NOMO-1 treated with dmso at 0.1 percent for 144 hours (cell line): ENCODE measurements around the gene OGDH.

Experiments used
- DNase-seq: peaks from one replicate; lab custom pipeline; 2025; ENCODE audit not compliant: unreplicated experiment; lab: John Stamatoyannopoulos, UW

OGDH gene

DNA sequence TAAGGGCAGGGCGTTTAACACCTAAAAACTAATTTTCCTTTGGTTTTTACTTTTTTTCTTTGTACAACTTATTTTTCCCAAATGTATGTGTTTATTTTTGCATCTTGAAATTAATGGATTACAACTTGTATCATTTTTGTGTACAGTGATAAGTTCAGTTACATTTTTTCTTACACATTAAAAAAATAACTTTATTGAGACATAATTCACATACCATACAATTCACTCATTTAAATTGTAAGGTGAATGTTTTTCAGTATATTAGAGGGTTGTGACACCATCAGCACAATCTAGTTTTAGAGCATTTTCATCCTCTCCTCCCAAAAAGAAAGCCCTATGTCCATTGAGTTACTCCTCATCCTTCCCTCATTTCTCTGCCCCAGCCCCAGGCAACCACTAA is 11.6 kb downstream of the OGDH start:
- DNase-seq: no peak

GRCh38 chr7:44618753-44619152 is 12.3 kb downstream of the OGDH start:
- no peak for DNase-seq

DNA sequence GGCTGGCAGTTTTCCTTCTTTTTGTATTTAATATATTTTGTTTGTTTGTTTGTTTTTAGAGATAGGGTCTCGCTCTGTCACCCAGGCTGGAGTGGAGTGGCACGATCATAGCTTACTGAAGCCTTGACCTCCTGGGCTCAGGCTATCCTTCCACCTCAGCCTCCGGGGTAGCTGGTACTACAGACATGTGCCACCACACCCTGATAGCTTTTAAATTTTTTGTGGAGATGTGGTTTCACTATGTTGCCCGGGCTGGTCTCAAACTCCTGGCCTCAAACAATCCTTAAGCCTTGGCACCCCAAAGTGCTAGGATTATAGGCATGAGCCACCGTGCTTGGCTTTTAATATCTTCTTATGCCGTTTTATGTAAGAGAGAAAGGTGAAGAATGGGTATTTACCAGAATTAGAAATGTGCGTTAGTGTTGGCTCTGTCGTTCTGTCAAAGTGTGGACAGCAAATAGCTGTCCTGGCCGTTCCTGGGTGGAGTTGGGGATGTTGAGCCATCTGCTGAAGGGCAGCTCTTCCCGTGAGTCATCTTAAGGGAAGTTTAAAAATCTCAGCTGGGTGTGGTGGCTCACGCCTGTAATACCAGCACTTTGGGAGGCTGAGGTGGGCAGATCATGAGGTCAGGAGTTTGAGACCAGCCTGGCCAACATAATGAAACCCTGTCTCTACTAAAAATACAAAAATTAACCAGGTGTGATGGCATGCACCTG is 14.8 kb downstream of the OGDH start:
- DNase-seq: no peak

GRCh38 chr7:44621750-44622103 is 15.3 kb downstream of the OGDH start:
- DNase-seq: no peak

- DNase-seq: no peak
These were observed 16.1 kb downstream of the OGDH start for GRCh38 chr7:44622342-44623151.

GRCh38 chr7:44624318-44624717 is 17.9 kb downstream of the OGDH start:
- no peak for DNase-seq

GRCh38 chr7:44625526-44626471 is 19.4 kb downstream of the OGDH start:
- no peak for DNase-seq

- DNase-seq: no peak
These were observed 20.2 kb downstream of the OGDH start for GRCh38 chr7:44626620-44627019.

DNA sequence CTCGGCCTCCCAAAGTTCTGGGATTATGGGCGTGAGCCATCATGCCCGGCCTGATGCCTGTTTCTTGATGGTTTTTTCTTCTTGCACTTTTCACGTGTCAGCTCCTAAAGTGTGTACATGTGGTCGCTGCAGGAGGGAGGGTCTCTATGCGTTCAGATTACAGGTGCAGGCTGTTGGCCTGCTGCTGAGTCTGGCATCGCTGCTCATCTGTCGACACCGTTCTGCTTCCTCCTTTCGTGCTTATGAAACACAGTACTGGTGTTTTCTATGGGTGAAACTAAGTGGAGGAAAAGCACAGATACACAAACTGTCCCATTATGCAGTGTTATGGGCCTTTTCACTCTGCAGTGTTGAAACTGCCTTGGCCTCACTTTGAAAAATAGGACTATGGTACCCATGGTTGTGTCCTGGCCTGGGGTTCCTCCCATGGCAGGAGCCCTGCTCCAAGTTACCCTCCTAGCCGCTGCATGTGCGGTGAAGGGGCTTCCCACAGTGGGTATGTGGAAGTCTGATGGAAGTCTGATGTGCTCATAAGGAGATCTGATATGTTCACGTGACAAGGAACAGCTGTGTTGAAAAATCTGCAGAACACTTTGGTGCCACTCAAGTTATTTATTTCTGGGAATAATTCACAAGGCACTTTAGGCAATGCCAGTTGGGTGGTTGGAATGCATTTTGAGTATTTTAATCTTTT is 23.5 kb downstream of the OGDH start:
- DNase-seq: peak; percentile 45

GRCh38 chr7:44630792-44631457 is 24.5 kb downstream of the OGDH start:
- no peak for DNase-seq

GRCh38 chr7:44631458-44632115 is 25.2 kb downstream of the OGDH start:
- peak; percentile 60 for DNase-seq

DNA sequence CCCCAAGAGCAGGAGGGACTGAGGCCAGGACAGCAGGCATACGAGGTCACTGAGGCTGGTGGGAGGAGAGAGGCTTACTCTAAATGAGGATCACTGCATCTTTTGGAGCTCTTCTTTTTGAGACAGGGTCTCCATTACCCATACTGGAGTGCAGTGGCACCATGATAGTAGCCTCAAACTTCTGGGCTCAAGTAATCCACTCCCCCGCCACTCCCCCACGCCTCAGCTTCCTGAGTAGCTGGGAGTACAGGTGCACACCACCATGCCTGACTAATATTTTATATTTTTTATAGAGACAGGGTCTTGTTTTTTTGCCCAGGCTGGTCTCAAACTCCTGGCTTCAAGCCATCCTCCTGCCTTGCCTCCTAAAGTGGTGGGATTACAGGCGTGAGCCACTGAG is 25.8 kb downstream of the OGDH start:
- DNase-seq: no peak

DNA sequence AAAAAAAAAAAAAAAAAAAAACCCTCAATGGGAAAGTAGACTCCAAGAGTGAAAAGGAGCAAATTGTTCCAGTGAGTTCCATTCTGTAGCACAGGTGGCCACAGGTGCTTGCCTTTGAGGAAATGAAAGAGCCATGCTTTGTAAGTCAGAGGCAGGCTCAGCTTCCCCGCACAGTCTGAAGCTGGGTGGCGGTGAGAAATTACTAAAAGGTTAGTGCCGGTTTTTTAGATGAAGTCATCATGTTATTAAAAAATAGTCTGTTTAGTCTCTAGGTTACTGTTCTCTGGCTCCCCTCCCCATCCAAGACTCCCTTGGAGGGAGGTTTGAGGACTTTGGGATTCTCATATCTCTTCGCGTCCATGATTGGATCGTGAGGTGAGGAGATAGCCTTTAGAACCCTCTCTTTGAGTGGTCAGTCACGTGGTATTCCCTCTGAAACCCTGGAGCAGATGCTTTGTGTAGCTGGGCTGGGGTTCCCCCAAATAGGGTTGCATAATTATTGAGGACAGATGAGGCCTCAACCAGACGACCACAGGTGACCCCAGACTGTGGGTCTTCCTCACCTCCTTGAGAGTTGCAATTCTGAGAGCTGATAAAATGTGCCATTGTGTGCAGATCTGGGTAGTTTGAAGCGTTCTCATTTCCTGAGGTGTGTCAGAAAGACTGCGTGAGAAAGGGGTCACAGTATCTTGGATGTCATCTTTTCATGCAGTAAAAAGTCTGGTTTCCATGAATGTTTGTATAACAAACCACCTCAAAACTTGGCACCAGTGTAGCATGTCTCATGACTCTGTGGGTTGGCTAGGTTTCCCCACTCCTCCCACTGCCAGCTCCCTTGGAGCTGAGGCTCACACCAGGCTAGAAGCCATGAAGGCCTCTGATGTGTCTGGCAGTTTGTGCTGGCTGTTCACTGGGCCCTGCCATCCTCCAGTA is 27.1 kb downstream of the OGDH start:
- no peak for DNase-seq

GRCh38 chr7:44634187-44634838 is 27.9 kb downstream of the OGDH start:
- DNase-seq: no peak

GRCh38 chr7:44634839-44635591 is 28.6 kb downstream of the OGDH start:
- no peak for DNase-seq

- DNase-seq: no peak
These were observed 29.7 kb downstream of the OGDH start for GRCh38 chr7:44636041-44636584.

DNA sequence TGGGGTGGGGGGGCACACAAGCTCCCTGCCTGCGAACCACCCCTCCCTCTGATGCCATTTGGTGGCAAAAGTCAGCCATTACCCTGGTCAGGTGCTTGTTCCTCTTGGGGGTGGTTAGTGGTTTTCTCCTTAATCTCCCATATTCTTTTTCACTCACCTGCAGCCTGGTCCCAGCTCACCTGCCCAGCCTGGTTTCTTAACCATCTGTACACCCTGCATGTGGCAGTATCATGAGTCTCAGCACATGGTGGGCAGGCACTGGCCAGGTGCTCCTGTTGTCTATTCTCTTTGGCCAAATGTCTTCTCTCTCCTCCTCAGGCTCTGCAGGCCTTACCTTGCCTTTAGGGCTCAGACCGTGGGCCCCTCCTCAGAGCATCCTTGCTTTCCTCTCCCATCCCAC is 30.5 kb downstream of the OGDH start:
- no peak for DNase-seq
